GM23338 (cell line): ENCODE measurements around the gene UGT1A4. TPM values are rescaled to one million over a fixed set of nuclear protein-coding genes. Genes with fewer than 3 reads are reported as not detected.
"Not testable (repeated sequence)": the region's sequence is repeated elsewhere in the genome, so short reads cannot be mapped to it uniquely, and the experiment has no call there.

Experiments used
- ATAC-seq: fragments of 200-7000 bp; cut with Tn5 transposase; 3 replicates; pipeline ENCODE4 v1.9.1; 2020
- DNase-seq: peaks from one replicate; pipeline ENCODE4 v3.0.0-alpha.2; 2015; ENCODE audit warnings: low spot score
- H2AFZ ChIP-seq: fragments of 200-600 bp; sonication (generic); 2 replicates; pipeline ENCODE4 v1.8.0; 2016; ENCODE audit warnings: antibody characterized with exemption, mild to moderate bottlenecking, moderate library complexity
- H3F3A ChIP-seq: fragments of 200-600 bp; sonication (generic); replicated peaks from 2 replicates; pipeline ENCODE4 v1.8.0; 2017; ENCODE audit warnings: antibody characterized with exemption, mixed run types, low read depth
- H3K27ac ChIP-seq: fragments of 200-600 bp; sonication (generic); 2 replicates; pipeline ENCODE4 v1.6.1; 2016; ENCODE audit warnings: low read depth
- H3K27me3 ChIP-seq: fragments of 200-600 bp; sonication (generic); 2 replicates; pipeline ENCODE4 v1.8.0; 2016; ENCODE audit warnings: mild to moderate bottlenecking, mixed run types, moderate library complexity; ENCODE audit not compliant: insufficient read depth
- H3K36me3 ChIP-seq: fragments of 200-600 bp; sonication (generic); 2 replicates; pipeline ENCODE4 v1.8.0; 2016; ENCODE audit warnings: mild to moderate bottlenecking; ENCODE audit not compliant: insufficient read depth
- H3K4me1 ChIP-seq: fragments of 200-600 bp; sonication (generic); 2 replicates; pipeline ENCODE4 v1.8.0; 2016; ENCODE audit warnings: mild to moderate bottlenecking, moderate library complexity; ENCODE audit not compliant: insufficient read depth
- H3K4me2 ChIP-seq: fragments of 200-600 bp; sonication (generic); 2 replicates; pipeline ENCODE4 v1.7.1; 2017; ENCODE audit warnings: mixed run types
- H3K4me3 ChIP-seq: fragments of 200-600 bp; sonication (generic); 2 replicates; pipeline ENCODE4 v1.6.1; 2016; ENCODE audit warnings: mixed run types
- H3K79me2 ChIP-seq: fragments of 200-600 bp; sonication (generic); replicated peaks from 2 replicates; pipeline ENCODE4 v1.8.0; 2017; ENCODE audit warnings: mild to moderate bottlenecking; ENCODE audit not compliant: insufficient read depth
- H3K9me2 ChIP-seq: fragments of 200-600 bp; sonication (generic); 2 replicates; pipeline ENCODE4 v1.8.0; 2017; ENCODE audit not compliant: insufficient read depth
- H4K20me1 ChIP-seq: fragments of 200-600 bp; sonication (generic); replicated peaks from 2 replicates; pipeline ENCODE4 v1.8.0; 2017; ENCODE audit warnings: mild to moderate bottlenecking; ENCODE audit not compliant: insufficient read depth
- H3K27ac Mint-ChIP-seq: 2 replicates; pipeline ENCODE4 v1.8.0; 2020; ENCODE audit warnings: inconsistent platforms, mild to moderate bottlenecking, moderate library complexity, mixed read lengths
- H3K27me3 Mint-ChIP-seq: 3 replicates; pipeline ENCODE4 v1.8.0; 2022; ENCODE audit warnings: low read depth, mild to moderate bottlenecking, moderate library complexity, mixed read lengths, inconsistent platforms; ENCODE audit not compliant: insufficient read depth, poor library complexity
- H3K36me3 Mint-ChIP-seq: 3 replicates; pipeline ENCODE4 v1.8.0; 2021; ENCODE audit warnings: low read depth, mild to moderate bottlenecking, inconsistent platforms, moderate library complexity, mixed read lengths
- H3K4me1 Mint-ChIP-seq: 3 replicates; pipeline ENCODE4 v1.8.0; 2020; ENCODE audit warnings: mild to moderate bottlenecking, inconsistent platforms, mixed read lengths
- H3K4me3 Mint-ChIP-seq: 3 replicates; pipeline ENCODE4 v1.8.0; 2021; ENCODE audit warnings: moderate library complexity, mild to moderate bottlenecking, inconsistent platforms, mixed read lengths
- H3K9me3 Mint-ChIP-seq: 3 replicates; pipeline ENCODE4 v1.8.0; 2020; ENCODE audit warnings: moderate library complexity, mild to moderate bottlenecking, inconsistent platforms, mixed read lengths
- CREB1 ChIP-seq: fragments of 250-450 bp; sonication (Bioruptor Pico); IDR thresholded peaks from 2 replicates; pipeline ENCODE4 v1.5.0; 2020; ENCODE audit warnings: low read depth, mild to moderate bottlenecking, moderate library complexity
- CTCF ChIP-seq, 2 experiments: fragments of 200-600 bp in 1 of 2; sonication (generic) in 1 of 2; conservative IDR thresholded peaks; 2 replicates each; pipeline versions ENCODE4 v1.5.1 to v1.6.1; 2016 to 2017; ENCODE audit warnings: antibody characterized with exemption in 2 of 2, low read depth in 2 of 2, mild to moderate bottlenecking in 2 of 2, moderate library complexity in 1 of 2
- ETS1 ChIP-seq: IDR thresholded peaks from 2 replicates; pipeline ENCODE4 v1.6.1; 2016; ENCODE audit warnings: antibody characterized with exemption
- EZH2phosphoT487 ChIP-seq: fragments of 200-600 bp; sonication (generic); IDR thresholded peaks from one replicate; pipeline ENCODE4 v1.8.1; 2018; ENCODE audit warnings: antibody characterized with exemption; ENCODE audit not compliant: unreplicated experiment
- JUNB ChIP-seq: IDR thresholded peaks from one replicate; pipeline ENCODE4 v1.6.1; 2016; ENCODE audit warnings: antibody characterized with exemption; ENCODE audit not compliant: unreplicated experiment
- NANOG ChIP-seq: IDR thresholded peaks from 2 replicates; pipeline ENCODE4 v1.6.1; 2016; ENCODE audit warnings: antibody characterized with exemption, borderline replicate concordance
- POLR2AphosphoS5 ChIP-seq: IDR thresholded peaks from 2 replicates; pipeline ENCODE4 v1.6.1; 2016; ENCODE audit warnings: antibody characterized with exemption, low read depth
- REST ChIP-seq: IDR thresholded peaks from one replicate; pipeline ENCODE4 v1.6.1; 2018; ENCODE audit warnings: antibody characterized with exemption; ENCODE audit not compliant: unreplicated experiment
- ZNF114 ChIP-seq: fragments of 250-450 bp; sonication (Bioruptor Pico); IDR thresholded peaks from 2 replicates; pipeline ENCODE4 v1.5.0; 2020; ENCODE audit warnings: mild to moderate bottlenecking, moderate library complexity
- polyA plus RNA-seq: library from polyadenylated mRNA; unstranded; fragments of >200 nt; fragmentation: Nextera tagmentation; extraction: Ambion mirVana; gene quantifications from 2 replicates; pipeline ENCODE4 v1.2.1, GENCODE V29; 2016
- total RNA-seq: library from RNA; depleted of rRNA; stranded (reverse); fragments of >200 nt; shearing (Covaris generic); gene quantifications from 2 replicates; pipeline ENCODE4 v1.2.3, GENCODE V29; 2014

UGT1A4 gene
- total and polyA plus RNA-seq, 2 experiments from 2014 or later, result not detected

GRCh38 chr2:233745073-233745755 lies 26.7 kb downstream of the UGT1A4 start:
- TF ChIP-seq JUNB (no peak), POLR2AphosphoS5 (no peak), EZH2phosphoT487 (no peak), CREB1 (CRISPR knock-in tag) (no peak), NANOG (no peak), REST (no peak), ETS1 (no peak), ZNF114 (CRISPR knock-in tag) (no peak), CTCF (conservative IDR thresholded peaks at IDR 0.05; ENCODE audit: low read depth in 2 of 2) (no peak)
- no peak for DNase-seq
- Histone ChIP-seq H3K79me2 (no peaks in the 10 kb centered on the region), H3K4me3 (no peak overlapping the region), H2AFZ (no peak overlapping the region), H3K27ac (no peak overlapping the region), H3K4me2 (no peak overlapping the region), H3K36me3 (no peaks in the 10 kb centered on the region), H3F3A (no peaks in the 10 kb centered on the region), H3K27me3 (no peaks in the 10 kb centered on the region), H3K4me1 (no peaks in the 10 kb centered on the region), H4K20me1 (no peaks in the 10 kb centered on the region), H3K9me2 (no peaks in the 10 kb centered on the region)
- H3K27me3 Mint-ChIP-seq, result peaks cover 2% of the 10 kb centered on the region
- peaks cover 38% of the 10 kb centered on the region for H3K9me3 Mint-ChIP-seq
- H3K36me3 Mint-ChIP-seq, result peaks cover 9% of the 10 kb centered on the region
- no peaks in the 10 kb centered on the region for H3K4me1 Mint-ChIP-seq
- no peak overlapping the region for H3K4me3 Mint-ChIP-seq
- H3K27ac Mint-ChIP-seq, result no peak overlapping the region
- no peak for ATAC-seq

GRCh38 chr2:233745838-233746237 lies 27.3 kb downstream of the UGT1A4 start:
- H3K4me1 Mint-ChIP-seq, H3F3A ChIP-seq, H3K4me2 ChIP-seq, H3K36me3 ChIP-seq, ATAC-seq, H3K4me3 ChIP-seq, DNase-seq, H3K79me2 ChIP-seq, H3K27me3 ChIP-seq, H3K27me3 Mint-ChIP-seq, H3K27ac Mint-ChIP-seq, H3K4me1 ChIP-seq, H2AFZ ChIP-seq, H4K20me1 ChIP-seq, H3K27ac ChIP-seq, H3K4me3 Mint-ChIP-seq, H3K9me2 ChIP-seq: not testable (repeated sequence)
- H3K36me3 Mint-ChIP-seq, result peaks cover 12% of the 10 kb centered on the region
- H3K9me3 Mint-ChIP-seq, result peaks cover 41% of the 10 kb centered on the region
